ENCODE measurements around the gene CETN3. TPM values are rescaled to one million over a fixed set of nuclear protein-coding genes. Genes with fewer than 3 reads are reported as not detected.

CETN3 gene
- polyA plus RNA-seq, 3 donors: 0.59 to 9.0 (median 7.7) TPM

- Histone ChIP-seq H3K9ac (ENCODE audit: insufficient read depth, low read length, poor library complexity, severe bottlenecking) (no peak overlapping the region), H3K4me2 (replicated peaks; ENCODE audit: extremely low read depth, low read length, poor library complexity, severe bottlenecking) (no peak overlapping the region), H3K27ac (ENCODE audit: low read depth in 1 of 2, low read length in 2 of 2) (no peak overlapping the region), H3K4me1 (ENCODE audit: control insufficient read depth in 1 of 2, insufficient read depth in 2 of 2, low read length in 2 of 2) (no peaks in the 10 kb centered on the region), H3K9me3 (replicated peaks in 1 of 2; ENCODE audit: control insufficient read depth in 1 of 2, insufficient read depth in 1 of 2, low read length in 2 of 2) (no peaks in the 10 kb centered on the region), H3K4me3 (replicated peaks in 1 of 3; ENCODE audit: low read depth in 2 of 3, low read length in 3 of 3) (no peak overlapping the region), H2AFZ (ENCODE audit: insufficient read depth, low read depth, low read length, poor library complexity, severe bottlenecking) (no peak overlapping the region), H3K27me3 (ENCODE audit: control insufficient read depth in 2 of 2, insufficient read depth in 2 of 2, low read length in 2 of 2) (no peaks in the 10 kb centered on the region), H4K20me1 (ENCODE audit: insufficient read depth, low read length) (no peaks in the 10 kb centered on the region), H3K36me3 (replicated peaks in 1 of 2; ENCODE audit: control insufficient read depth in 1 of 2, insufficient read depth in 2 of 2, low read length in 2 of 2) (no peaks in the 10 kb centered on the region), H3K79me2 (ENCODE audit: insufficient read depth, low read length) (no peaks in the 10 kb centered on the region)
- no peaks in the 10 kb centered on the region for H3K4me1 Mint-ChIP-seq
- intact Hi-C loops (cut with micrococcal nuclease): loop anchor here in 1 of 2 donors (10.0 kb wide), 1 partner anchor 107 kb away; the partner anchor contains the start of gene LYSMD3
- DNase-seq: no peak
- no peak overlapping the region for H3K27ac Mint-ChIP-seq
- H3K9me3 Mint-ChIP-seq: peaks cover 0 to 5% (median 0%) of the 10 kb centered on the region in 7 donors
- H3K36me3 Mint-ChIP-seq: no peaks in the 10 kb centered on the region
- H3K27me3 Mint-ChIP-seq (ENCODE audit: low read depth in 3 of 3): peaks cover 3 to 6% (median 4%) of the 10 kb centered on the region in 3 donors
- no peak overlapping the region for H3K4me3 Mint-ChIP-seq
- no peak for TF ChIP-seq CTCF (IDR thresholded peaks at IDR 0.05)
- no CpG with 5 or more reads among the region's 1 CpG for WGBS (ENCODE audit: insufficient coverage)
Measured at GRCh38 chr5:90418214-90418613, 8.7 kb upstream of the CETN3 start.

GRCh38 chr5:90410178-90410762 is 714 bp upstream of the CETN3 start:
- Mint-ChIP-seq H3K4me3 (no peak overlapping the region), H3K9me3 (peaks cover 0 to 5% (median 0%) of the 10 kb centered on the region in 7 donors), H3K27me3 (ENCODE audit: low read depth in 3 of 3) (peaks cover 0 to 6% (median 0%) of the 10 kb centered on the region in 3 donors), H3K36me3 (peaks cover 8 to 14% of the 10 kb centered on the region in 2 donors), H3K27ac (no peak overlapping the region), H3K4me1 (peaks cover 3% of the 10 kb centered on the region)
- TF ChIP-seq CTCF (IDR thresholded peaks at IDR 0.05): no peak
- peaks cover 5 to 14% of the 10 kb centered on the region in 2 donors for H3K36me3 ChIP-seq (replicated peaks in 1 of 2; ENCODE audit: control insufficient read depth in 1 of 2, insufficient read depth in 2 of 2, low read length in 2 of 2)
- H3K79me2 ChIP-seq (ENCODE audit: insufficient read depth, low read length): peaks cover 10% of the 10 kb centered on the region
- peaks cover 13 to 19% of the 10 kb centered on the region in 2 donors for H3K4me1 ChIP-seq (ENCODE audit: control insufficient read depth in 1 of 2, insufficient read depth in 2 of 2, low read length in 2 of 2)
- DNase-seq: no peak
- H3K9ac ChIP-seq (ENCODE audit: insufficient read depth, low read length, poor library complexity, severe bottlenecking): peak overlapping the region; percentile 91
- intact Hi-C loops (cut with micrococcal nuclease): loop anchor here (5.0 to 10.0 kb wide), 3 partner anchors 62 to 117 kb away; partner anchors contain the start of genes LYSMD3 (in 2 of the 2), MBLAC2 (in 1 of the 2) and POLR3G (in 1 of the 2)
- peak overlapping the region; percentile 82 for H3K4me2 ChIP-seq (replicated peaks; ENCODE audit: extremely low read depth, low read length, poor library complexity, severe bottlenecking)
- H3K27me3 ChIP-seq (ENCODE audit: control insufficient read depth in 2 of 2, insufficient read depth in 2 of 2, low read length in 2 of 2): no peaks in the 10 kb centered on the region
- WGBS (ENCODE audit: insufficient coverage): 0% methylated on average over 1 of the region's 10 CpGs
- no peaks in the 10 kb centered on the region for H4K20me1 ChIP-seq (ENCODE audit: insufficient read depth, low read length)
- peak overlapping the region; percentile 99 for H2AFZ ChIP-seq (ENCODE audit: insufficient read depth, low read depth, low read length, poor library complexity, severe bottlenecking)
- peak overlapping the region; percentile 84 to 100 (median 94) for H3K4me3 ChIP-seq (replicated peaks in 1 of 3; ENCODE audit: low read depth in 2 of 3, low read length in 3 of 3)
- H3K9me3 ChIP-seq (replicated peaks in 1 of 2; ENCODE audit: control insufficient read depth in 1 of 2, insufficient read depth in 1 of 2, low read length in 2 of 2): no peaks in the 10 kb centered on the region
- peak overlapping the region; percentile 83 to 96 for H3K27ac ChIP-seq (ENCODE audit: low read depth in 1 of 2, low read length in 2 of 2)
